Right ventricle myocardium superior (tissue), 1 donor: Measurements from ENCODE around the gene ZG16. TPM values are rescaled to one million over a fixed set of nuclear protein-coding genes. Genes with fewer than 3 reads are reported as not detected.

Source experiments
- ATAC-seq: fragments of 200-7000 bp; cut with Tn5 transposase; one replicate; pipeline ENCODE4 v1.9.1; 2020; ENCODE audit warnings: mild to moderate bottlenecking; ENCODE audit not compliant: poor library complexity
- DNase-seq: peaks from one replicate; pipeline ENCODE4 v3.0.0-alpha.2; 2020
- intact Hi-C: fragments of 100-400 bp; cut with DNase I; formaldehyde crosslinking; loops from one replicate; pipeline ENCODE4 v1.11.2; 2022
- total RNA-seq: library from RNA; stranded (reverse); fragmentation: NEBNext Ultra II Directional; extraction: Animal tissue kit (Norgen Biotek cat#: 25700); gene quantifications from one replicate; pipeline ENCODE4 v1.2.1, GENCODE V29; 2021
- donor health status: DM: no; HTN: yes; CAD: no; lungs with severe emphysema.

The ZG16 gene
- total RNA-seq, 1 donor from 2014 or later: not detected

- DNase-seq: no peak
- no peak for ATAC-seq
- intact Hi-C loops: loop anchor here (10.0 kb wide), 1 partner anchor 180 kb away; the partner anchor contains the start of genes HIRIP3 and INO80E
These were observed 36.5 kb downstream of the ZG16 start for GRCh38 chr16:29814592-29814991.

- DNase-seq (peak; percentile 68), ATAC-seq (no peak)
- intact Hi-C loops: loop anchor here (10.0 kb wide), 1 partner anchor 180 kb away; the partner anchor contains the start of genes HIRIP3 and INO80E
These were observed 37.1 kb downstream of the ZG16 start for GRCh38 chr16:29815032-29815721.

- intact Hi-C loops: loop anchor here (10.0 kb wide), 1 partner anchor 179 kb away; the partner anchor contains the start of genes HIRIP3 and INO80E
- peak; percentile 99 for DNase-seq
These were observed 38.0 kb downstream of the ZG16 start, which contains the start of gene PAGR1 for GRCh38 chr16:29815793-29816693. Gene PAGR1, plus strand, starts transcription at chr16:29816152. Its CDS starts 374 bp downstream, at chr16:29816526.

GRCh38 chr16:29816694-29817441, 38.8 kb downstream of the ZG16 start:
- DNase-seq (peak; percentile 82), ATAC-seq (peak; percentile 54)
- intact Hi-C loops: loop anchor here (10.0 kb wide), 1 partner anchor 178 kb away; the partner anchor contains the start of genes HIRIP3 and INO80E

More at GRCh38 chr16:29815793-29816693, 38.0 kb downstream of the ZG16 start, which contains the start of gene PAGR1:
- peak; percentile 82 for ATAC-seq

GRCh38 chr16:29818082-29818481, 40.0 kb downstream of the ZG16 start:
- no peak for DNase-seq
- intact Hi-C loops: loop anchor here (10.0 kb wide), 1 partner anchor 177 kb away; the partner anchor contains the start of genes HIRIP3 and INO80E
- ATAC-seq: no peak

GRCh38 chr16:29819506-29819905, 41.5 kb downstream of the ZG16 start:
- no peak for DNase-seq
- intact Hi-C loops: loop anchor here (10.0 kb wide), 1 partner anchor 175 kb away; the partner anchor contains the start of genes HIRIP3 and INO80E
- ATAC-seq: no peak

- intact Hi-C loops: no loop called here
- DNase-seq: peak; percentile 82
- peak; percentile 41 for ATAC-seq
These were observed 42.2 kb downstream of the ZG16 start, which contains the start of gene MVP for GRCh38 chr16:29820271-29820701. Gene MVP, plus strand, starts transcription at chr16:29820462. Its CDS starts 10,088 bp downstream, at chr16:29830550.

GRCh38 chr16:29820730-29821642, 42.9 kb downstream of the ZG16 start:
- intact Hi-C loops: no loop called here
- peak; percentile 4 for ATAC-seq
- DNase-seq: peak; percentile 62

GRCh38 chr16:29821643-29822115, 43.6 kb downstream of the ZG16 start:
- ATAC-seq (no peak), DNase-seq (no peak)
- intact Hi-C loops: no loop called here

- intact Hi-C loops: no loop called here
- ATAC-seq: peak; percentile 42
- no peak for DNase-seq
These were observed 46.6 kb downstream of the ZG16 start for GRCh38 chr16:29824589-29825144.

- intact Hi-C loops: no loop called here
- DNase-seq (peak; percentile 62), ATAC-seq (peak; percentile 65)
These were observed 47.3 kb downstream of the ZG16 start for GRCh38 chr16:29825145-29826044.

- no peak for DNase-seq
- intact Hi-C loops: no loop called here
- ATAC-seq: no peak
These were observed 48.3 kb downstream of the ZG16 start for GRCh38 chr16:29826342-29826695.

- intact Hi-C loops: no loop called here
- ATAC-seq: no peak
- DNase-seq: no peak
These were observed 52.7 kb downstream of the ZG16 start for GRCh38 chr16:29830774-29831173.

- intact Hi-C loops: no loop called here
- peak; percentile 86 for ATAC-seq
- peak; percentile 62 for DNase-seq
These were observed 53.4 kb downstream of the ZG16 start for GRCh38 chr16:29831490-29831889.
